ENCODE measurements around the gene ZNF526.

GRCh38 chr19:42184401-42184861 lies 35.7 kb upstream of the ZNF526 start:
- TF ChIP-seq CTCF (IDR thresholded peaks at IDR 0.05) (peak; percentile 91), EZH2 (IDR thresholded peaks at IDR 0.05; ENCODE audit: borderline replicate concordance, insufficient read depth, low read depth, low read length, poor library complexity, severe bottlenecking) (no peak)

All from B cell (primary cell).